ENCODE data around the gene ASCC3.

ASCC3 gene

GRCh38 chr6:100633096-100633777 is 247.9 kb downstream of the ASCC3 start:
- Histone ChIP-seq H3K4me2 (ENCODE audit: low read length, poor library complexity, severe bottlenecking) (no peak overlapping the region), H3K27me3 (ENCODE audit: control insufficient read depth in 1 of 2, insufficient read depth in 1 of 2, low read length in 2 of 2) (no peaks in the 10 kb centered on the region), H3K23ac (ENCODE audit: low read length in 2 of 2) (no peak overlapping the region), H3K36me3 (ENCODE audit: control insufficient read depth in 1 of 2, insufficient read depth in 2 of 2, low read depth in 1 of 2, low read length in 2 of 2) (peaks cover 2 to 43% of the 10 kb centered on the region in 2 experiments), H4K8ac (ENCODE audit: low read length) (no peak overlapping the region), H3K4me1 (ENCODE audit: control insufficient read depth, insufficient read depth, low read depth, low read length) (no peaks in the 10 kb centered on the region), H3K4me3 (ENCODE audit: insufficient read depth in 1 of 2, low read depth in 1 of 2, low read length in 2 of 2) (no peak overlapping the region), H2BK120ac (ENCODE audit: low read depth, low read length) (no peak overlapping the region), H3K18ac (ENCODE audit: low read depth in 1 of 2, low read length in 2 of 2) (no peak overlapping the region), H2BK15ac (ENCODE audit: low read depth, poor library complexity, severe bottlenecking) (no peak overlapping the region), H4K91ac (ENCODE audit: low read length) (no peak overlapping the region), H3K79me1 (replicated peaks; ENCODE audit: low read length, poor library complexity, severe bottlenecking) (peaks cover 2% of the 10 kb centered on the region), H3K14ac (ENCODE audit: low read length in 2 of 2) (no peak overlapping the region), H3K4ac (ENCODE audit: low read depth in 1 of 2, low read length in 2 of 2) (no peak overlapping the region), H2BK5ac (ENCODE audit: low read depth, low read length, poor library complexity, severe bottlenecking) (no peak overlapping the region), H2AFZ (ENCODE audit: low read depth, low read length) (no peak overlapping the region), H3K9ac (ENCODE audit: low read length) (peak overlapping the region; percentile 89), H3K9me3 (ENCODE audit: control insufficient read depth, low read length) (no peaks in the 10 kb centered on the region), H2AK5ac (ENCODE audit: low read length, severe bottlenecking) (no peak overlapping the region), H3K27ac (ENCODE audit: low read length, poor library complexity, severe bottlenecking) (no peak overlapping the region), H2BK12ac (ENCODE audit: low read length in 2 of 2) (no peak overlapping the region)
- DNase-seq = peak; percentile 94
- 92% methylated on average over 8 of the region's 10 CpGs for WGBS

- Histone ChIP-seq H2BK5ac (ENCODE audit: low read depth, low read length, poor library complexity, severe bottlenecking) (no peak overlapping the region), H3K27ac (ENCODE audit: low read length, poor library complexity, severe bottlenecking) (no peak overlapping the region), H3K9ac (ENCODE audit: low read length) (no peak overlapping the region), H3K36me3 (ENCODE audit: control insufficient read depth in 1 of 2, insufficient read depth in 2 of 2, low read depth in 1 of 2, low read length in 2 of 2) (peaks cover 3 to 44% of the 10 kb centered on the region in 2 experiments), H4K91ac (ENCODE audit: low read length) (no peak overlapping the region), H3K18ac (ENCODE audit: low read depth in 1 of 2, low read length in 2 of 2) (no peak overlapping the region), H3K27me3 (ENCODE audit: control insufficient read depth in 1 of 2, insufficient read depth in 1 of 2, low read length in 2 of 2) (no peaks in the 10 kb centered on the region), H3K14ac (ENCODE audit: low read length in 2 of 2) (no peak overlapping the region), H2AFZ (ENCODE audit: low read depth, low read length) (no peak overlapping the region), H2BK120ac (ENCODE audit: low read depth, low read length) (no peak overlapping the region), H4K8ac (ENCODE audit: low read length) (no peak overlapping the region), H2BK15ac (ENCODE audit: low read depth, poor library complexity, severe bottlenecking) (no peak overlapping the region), H3K79me1 (replicated peaks; ENCODE audit: low read length, poor library complexity, severe bottlenecking) (peaks cover 2% of the 10 kb centered on the region), H3K4me3 (ENCODE audit: insufficient read depth in 1 of 2, low read depth in 1 of 2, low read length in 2 of 2) (no peak overlapping the region), H2AK5ac (ENCODE audit: low read length, severe bottlenecking) (no peak overlapping the region), H2BK12ac (ENCODE audit: low read length in 2 of 2) (no peak overlapping the region), H3K4ac (ENCODE audit: low read depth in 1 of 2, low read length in 2 of 2) (no peak overlapping the region), H3K4me1 (ENCODE audit: control insufficient read depth, insufficient read depth, low read depth, low read length) (no peaks in the 10 kb centered on the region), H3K4me2 (ENCODE audit: low read length, poor library complexity, severe bottlenecking) (no peak overlapping the region), H3K9me3 (ENCODE audit: control insufficient read depth, low read length) (no peaks in the 10 kb centered on the region), H3K23ac (ENCODE audit: low read length in 2 of 2) (no peak overlapping the region)
- no peak for DNase-seq
- no CpG with 5 or more reads among the region's 2 CpGs for WGBS
These were observed 250.6 kb downstream of the ASCC3 start for GRCh38 chr6:100630536-100630935.

GRCh38 chr6:100627911-100628758 is 253.0 kb downstream of the ASCC3 start:
- Histone ChIP-seq H3K14ac (ENCODE audit: low read length in 2 of 2) (no peak overlapping the region), H3K79me1 (replicated peaks; ENCODE audit: low read length, poor library complexity, severe bottlenecking) (peaks cover 2% of the 10 kb centered on the region), H3K4ac (ENCODE audit: low read depth in 1 of 2, low read length in 2 of 2) (no peak overlapping the region), H4K91ac (ENCODE audit: low read length) (no peak overlapping the region), H2BK120ac (ENCODE audit: low read depth, low read length) (peak overlapping the region; percentile 34), H3K27ac (ENCODE audit: low read length, poor library complexity, severe bottlenecking) (no peak overlapping the region), H2BK15ac (ENCODE audit: low read depth, poor library complexity, severe bottlenecking) (no peak overlapping the region), H2AK5ac (ENCODE audit: low read length, severe bottlenecking) (no peak overlapping the region), H2BK5ac (ENCODE audit: low read depth, low read length, poor library complexity, severe bottlenecking) (no peak overlapping the region), H3K9ac (ENCODE audit: low read length) (no peak overlapping the region), H2AFZ (ENCODE audit: low read depth, low read length) (no peak overlapping the region), H2BK12ac (ENCODE audit: low read length in 2 of 2) (no peak overlapping the region), H3K4me1 (ENCODE audit: control insufficient read depth, insufficient read depth, low read depth, low read length) (no peaks in the 10 kb centered on the region), H3K18ac (ENCODE audit: low read depth in 1 of 2, low read length in 2 of 2) (no peak overlapping the region), H3K9me3 (ENCODE audit: control insufficient read depth, low read length) (no peaks in the 10 kb centered on the region), H3K23ac (ENCODE audit: low read length in 2 of 2) (no peak overlapping the region), H3K4me2 (ENCODE audit: low read length, poor library complexity, severe bottlenecking) (no peak overlapping the region), H3K4me3 (ENCODE audit: insufficient read depth in 1 of 2, low read depth in 1 of 2, low read length in 2 of 2) (no peak overlapping the region), H4K8ac (ENCODE audit: low read length) (no peak overlapping the region), H3K27me3 (ENCODE audit: control insufficient read depth in 1 of 2, insufficient read depth in 1 of 2, low read length in 2 of 2) (no peaks in the 10 kb centered on the region), H3K36me3 (ENCODE audit: control insufficient read depth in 1 of 2, insufficient read depth in 2 of 2, low read depth in 1 of 2, low read length in 2 of 2) (peaks cover 3 to 46% of the 10 kb centered on the region in 2 experiments)
- DNase-seq = no peak
- 100% methylated on average over 2 of the region's 3 CpGs for WGBS

- Histone ChIP-seq H3K27me3 (ENCODE audit: control insufficient read depth in 1 of 2, insufficient read depth in 1 of 2, low read length in 2 of 2) (no peaks in the 10 kb centered on the region), H2BK5ac (ENCODE audit: low read depth, low read length, poor library complexity, severe bottlenecking) (no peak overlapping the region), H4K8ac (ENCODE audit: low read length) (no peak overlapping the region), H3K79me1 (replicated peaks; ENCODE audit: low read length, poor library complexity, severe bottlenecking) (peaks cover 6% of the 10 kb centered on the region), H3K4ac (ENCODE audit: low read depth in 1 of 2, low read length in 2 of 2) (no peak overlapping the region), H2BK12ac (ENCODE audit: low read length in 2 of 2) (no peak overlapping the region), H3K4me1 (ENCODE audit: control insufficient read depth, insufficient read depth, low read depth, low read length) (no peaks in the 10 kb centered on the region), H3K14ac (ENCODE audit: low read length in 2 of 2) (no peak overlapping the region), H4K91ac (ENCODE audit: low read length) (no peak overlapping the region), H3K36me3 (ENCODE audit: control insufficient read depth in 1 of 2, insufficient read depth in 2 of 2, low read depth in 1 of 2, low read length in 2 of 2) (peaks cover 8 to 54% of the 10 kb centered on the region in 2 experiments), H2AK5ac (ENCODE audit: low read length, severe bottlenecking) (no peak overlapping the region), H2BK120ac (ENCODE audit: low read depth, low read length) (no peak overlapping the region), H3K9me3 (ENCODE audit: control insufficient read depth, low read length) (peaks cover 3% of the 10 kb centered on the region), H3K9ac (ENCODE audit: low read length) (no peak overlapping the region), H3K27ac (ENCODE audit: low read length, poor library complexity, severe bottlenecking) (no peak overlapping the region), H3K4me3 (ENCODE audit: insufficient read depth in 1 of 2, low read depth in 1 of 2, low read length in 2 of 2) (no peak overlapping the region), H3K4me2 (ENCODE audit: low read length, poor library complexity, severe bottlenecking) (no peak overlapping the region), H3K18ac (ENCODE audit: low read depth in 1 of 2, low read length in 2 of 2) (no peak overlapping the region), H2AFZ (ENCODE audit: low read depth, low read length) (no peak overlapping the region), H2BK15ac (ENCODE audit: low read depth, poor library complexity, severe bottlenecking) (no peak overlapping the region), H3K23ac (ENCODE audit: low read length in 2 of 2) (no peak overlapping the region)
- DNase-seq = no peak
- WGBS = no CpG with 5 or more reads among the region's 1 CpG
These were observed 254.4 kb downstream of the ASCC3 start for GRCh38 chr6:100626721-100627120.

All from mesenchymal stem cell (in vitro differentiated cells and primary cell).